Neural cell (in vitro differentiated cells): ENCODE results near the gene NRSN2. TPM values are rescaled to one million over a fixed set of nuclear protein-coding genes. Genes with fewer than 3 reads are reported as not detected.

Experiments
- H2AFZ ChIP-seq: fragments of 200-600, 300-800 bp; sonication (generic), shearing (Covaris generic); 2 replicates; pipeline ENCODE4 v1.6.0; 2014; ENCODE audit warnings: low read depth, mild to moderate bottlenecking, antibody characterized with exemption, low read length, moderate library complexity
- H3F3A ChIP-seq: fragments of 200-600 bp; shearing (Covaris generic); 2 replicates; pipeline ENCODE4 v1.6.1; 2016; ENCODE audit warnings: mild to moderate bottlenecking, moderate library complexity, mixed read lengths, antibody characterized with exemption, low read length; ENCODE audit not compliant: insufficient read depth, poor library complexity, severe bottlenecking
- H3K27ac ChIP-seq: fragments of 200-600, 300-800 bp; sonication (generic), shearing (Covaris generic); 2 replicates; pipeline ENCODE4 v1.5.1; 2014; ENCODE audit warnings: mild to moderate bottlenecking, low read length, moderate library complexity
- H3K27me3 ChIP-seq: fragments of 300-800, 200-600 bp; sonication (generic), shearing (Covaris generic); 2 replicates; pipeline ENCODE4 v1.6.0; 2014; ENCODE audit warnings: mild to moderate bottlenecking, low read depth, low read length, moderate library complexity; ENCODE audit not compliant: insufficient read depth
- H3K36me3 ChIP-seq: fragments of 300-800, 200-600 bp; sonication (generic), shearing (Covaris generic); 2 replicates; pipeline ENCODE4 v1.5.1; 2014; ENCODE audit warnings: mild to moderate bottlenecking, antibody characterized with exemption, low read length, moderate library complexity; ENCODE audit not compliant: insufficient read depth
- H3K4me2 ChIP-seq: fragments of 300-800, 200-600 bp; sonication (generic), shearing (Covaris generic); 2 replicates; pipeline ENCODE4 v1.6.0; 2014; ENCODE audit warnings: mild to moderate bottlenecking, low read length
- H3K4me3 ChIP-seq: fragments of 300-800, 200-600 bp; sonication (generic), shearing (Covaris generic); 2 replicates; pipeline ENCODE4 v1.5.1; 2014; ENCODE audit warnings: mild to moderate bottlenecking, low read length, moderate library complexity
- H3K79me2 ChIP-seq: fragments of 200-600 bp; shearing (Covaris generic); replicated peaks from 2 replicates; pipeline ENCODE4 v1.6.0; 2014; ENCODE audit warnings: mild to moderate bottlenecking, low read length, moderate library complexity; ENCODE audit not compliant: insufficient read depth
- H3K9ac ChIP-seq: fragments of 300-800, 200-600 bp; sonication (generic), shearing (Covaris generic); 2 replicates; pipeline ENCODE4 v1.6.1; 2016; ENCODE audit warnings: mild to moderate bottlenecking, low read length, mixed read lengths
- H3K9me2 ChIP-seq: fragments of 200-600 bp; shearing (Covaris generic); 2 replicates; pipeline ENCODE4 v1.6.1; 2016; ENCODE audit warnings: mild to moderate bottlenecking, low read length, mixed read lengths; ENCODE audit not compliant: insufficient read depth
- H3K9me3 ChIP-seq: fragments of 200-600, 300-800 bp; sonication (generic), shearing (Covaris generic); 2 replicates; pipeline ENCODE4 v1.6.1; 2016; ENCODE audit warnings: mild to moderate bottlenecking, mixed run types, low read length, moderate library complexity, mixed read lengths
- H4K20me1 ChIP-seq: fragments of 200-600 bp; shearing (Covaris generic); 2 replicates; pipeline ENCODE4 v1.6.1; 2016; ENCODE audit warnings: mild to moderate bottlenecking, mixed run types; ENCODE audit not compliant: insufficient read depth
- CTCF ChIP-seq: fragments of 450-650 bp; IDR thresholded peaks from 2 replicates; pipeline ENCODE4 v1.5.1; 2014; ENCODE audit warnings: antibody characterized with exemption, mild to moderate bottlenecking, moderate library complexity; ENCODE audit not compliant: poor library complexity, severe bottlenecking
- EP300 ChIP-seq: fragments of 450-650 bp; conservative IDR thresholded peaks from 2 replicates; pipeline ENCODE4 v1.6.1; 2014; ENCODE audit warnings: antibody characterized with exemption, mild to moderate bottlenecking, moderate library complexity; ENCODE audit not compliant: poor library complexity, severe bottlenecking
- EZH2 ChIP-seq: fragments of 200-600, 300-800 bp; shearing (Covaris generic), sonication (generic); IDR thresholded peaks from 2 replicates; pipeline ENCODE4 v1.6.1; 2014; ENCODE audit warnings: antibody characterized with exemption, low read length, borderline replicate concordance, mild to moderate bottlenecking; ENCODE audit not compliant: insufficient read depth, poor library complexity, severe bottlenecking
- MXI1 ChIP-seq: fragments of 450-650 bp; conservative IDR thresholded peaks from 2 replicates; pipeline ENCODE4 v1.6.1; 2014; ENCODE audit warnings: antibody characterized with exemption, mild to moderate bottlenecking; ENCODE audit not compliant: poor library complexity, severe bottlenecking
- POLR2AphosphoS5 ChIP-seq: IDR thresholded peaks from 2 replicates; pipeline ENCODE4 v1.6.1; 2012
- RAD21 ChIP-seq: fragments of 450-650 bp; conservative IDR thresholded peaks from 2 replicates; pipeline ENCODE4 v1.6.1; 2014; ENCODE audit warnings: antibody characterized with exemption, mild to moderate bottlenecking, moderate library complexity
- REST ChIP-seq: IDR thresholded peaks from 2 replicates; pipeline ENCODE4 v1.6.1; 2012; ENCODE audit warnings: borderline replicate concordance
- SMC3 ChIP-seq: fragments of 450-650 bp; conservative IDR thresholded peaks from 2 replicates; pipeline ENCODE4 v1.6.1; 2014; ENCODE audit warnings: antibody characterized with exemption, mild to moderate bottlenecking, moderate library complexity; ENCODE audit not compliant: poor library complexity
- TAF1 ChIP-seq: IDR thresholded peaks from 2 replicates; pipeline ENCODE4 v1.6.1; 2012; ENCODE audit warnings: low read depth
- polyA plus RNA-seq: library from polyadenylated mRNA; depleted of rRNA; stranded (reverse); fragments of >200 nt; gene quantifications from 2 replicates; pipeline ENCODE4 v1.2.3, GENCODE V29; 2014

The NRSN2 gene
- polyA plus RNA-seq, 1 donor from 2014 or later: 19.6 TPM

GRCh38 chr20:367486-367887, 20.6 kb downstream of the NRSN2 start:
- Histone ChIP-seq H3K9ac (no peak overlapping the region), H3K36me3 (no peaks in the 10 kb centered on the region), H3K4me3 (no peak overlapping the region), H3K4me2 (no peak overlapping the region), H3K9me2 (no peaks in the 10 kb centered on the region), H4K20me1 (no peaks in the 10 kb centered on the region), H3K9me3 (no peaks in the 10 kb centered on the region), H3K27ac (no peak overlapping the region), H3K79me2 (no peaks in the 10 kb centered on the region), H3F3A (no peaks in the 10 kb centered on the region), H2AFZ (no peak overlapping the region), H3K27me3 (no peaks in the 10 kb centered on the region)
- TF ChIP-seq SMC3 (no peak), POLR2AphosphoS5 (no peak), REST (no peak), CTCF (no peak), TAF1 (no peak), MXI1 (no peak), EZH2 (no peak), RAD21 (no peak), EP300 (no peak)

GRCh38 chr20:368915-369314, 22.0 kb downstream of the NRSN2 start:
- TF ChIP-seq TAF1: no peak
- no peak for TF ChIP-seq EZH2
- no peak for TF ChIP-seq POLR2AphosphoS5
- no peak for TF ChIP-seq MXI1
- no peak for TF ChIP-seq SMC3
- TF ChIP-seq REST: no peak
- no peak for TF ChIP-seq EP300
- no peak for TF ChIP-seq CTCF
- no peak for TF ChIP-seq RAD21
- H3K79me2 ChIP-seq: no peaks in the 10 kb centered on the region
- H3K27me3 ChIP-seq: no peaks in the 10 kb centered on the region
- H3K27ac ChIP-seq: no peak overlapping the region
- H3K36me3 ChIP-seq: no peaks in the 10 kb centered on the region
- H3K9me2 ChIP-seq: no peaks in the 10 kb centered on the region
- no peaks in the 10 kb centered on the region for H3F3A ChIP-seq
- H3K9ac ChIP-seq: no peak overlapping the region
- H3K9me3 ChIP-seq: no peaks in the 10 kb centered on the region
- H3K4me2 ChIP-seq: no peak overlapping the region
- no peak overlapping the region for H2AFZ ChIP-seq
- no peaks in the 10 kb centered on the region for H4K20me1 ChIP-seq
- no peak overlapping the region for H3K4me3 ChIP-seq
